ENCODE measurements around the gene ZNF383.

Gene ZNF383

GRCh38 chr19:37292998-37293939, 75.3 kb downstream of the ZNF383 start:
- peak in 1 of 2 donors; percentile 37 for DNase-seq (ENCODE audit: low read depth in 1 of 2, low spot score in 1 of 2)

GRCh38 chr19:37294246-37294645, 76.2 kb downstream of the ZNF383 start:
- peak in 1 of 2 donors; percentile 34 for DNase-seq (ENCODE audit: low read depth in 1 of 2, low spot score in 1 of 2)
